Measurements from ENCODE around the gene ARHGAP27. TPM values are rescaled to one million over a fixed set of nuclear protein-coding genes. Genes with fewer than 3 reads are reported as not detected.

ARHGAP27 gene
- total RNA-seq, 2 experiments from 2014 or later, result 55.5 to 56.8 TPM

- CTCF ChIA-PET (ENCODE audit: unreplicated experiment), result no interaction called here
- TF ChIP-seq CTCF (conservative IDR thresholded peaks at IDR 0.05; ENCODE audit: low read length) (no peak), EZH2phosphoT487 (IDR thresholded peaks at IDR 0.05; ENCODE audit: borderline replicate concordance, low read depth, low read length) (no peak)
- DNase-seq (ENCODE audit: low spot score), result no peak
- no TSS peak for BruUV-seq (replicated peaks)
- intact Hi-C loops (cut with micrococcal nuclease; ENCODE audit: unreplicated experiment), result no loop called here
- no peaks in the 10 kb centered on the region for H3K79me2 ChIP-seq (ENCODE audit: insufficient read depth, low read depth, low read length)
- POLR2A ChIA-PET, result interaction anchor here (0.7 kb wide), 1 partner anchor 56 kb away, joined by 3 read pairs; no protein-coding TSS in a partner anchor
- no peaks in the 10 kb centered on the region for H4K20me1 ChIP-seq (ENCODE audit: insufficient read depth, low read length)
- no peak overlapping the region for H3K4me2 ChIP-seq (ENCODE audit: low read length)
- H3K36me3 ChIP-seq (ENCODE audit: insufficient read depth, low read length), result no peaks in the 10 kb centered on the region
- peaks cover 8% of the 10 kb centered on the region for H3K4me1 ChIP-seq (ENCODE audit: insufficient read depth, low read length, poor library complexity, severe bottlenecking)
- no peaks in the 10 kb centered on the region for H3K9me3 ChIP-seq (ENCODE audit: low read length)
- H3K4me3 ChIP-seq (ENCODE audit: low read depth, low read length, poor library complexity, severe bottlenecking), result no peak overlapping the region
- H3K9me2 ChIP-seq (ENCODE audit: insufficient read depth, low read length), result no peaks in the 10 kb centered on the region
- no peak overlapping the region for H3K27ac ChIP-seq (ENCODE audit: low read depth, low read length, poor library complexity, severe bottlenecking)
- H2AFZ ChIP-seq (ENCODE audit: low read length), result no peak overlapping the region
These were observed 43.9 kb downstream of the ARHGAP27 start for GRCh38 chr17:45388604-45389325.

- no peaks in the 10 kb centered on the region for H3K79me2 ChIP-seq (ENCODE audit: insufficient read depth, low read depth, low read length)
- ChIA-PET POLR2A (interaction anchor here (0.7 kb wide), 1 partner anchor 89 kb away, joined by 3 read pairs; no protein-coding TSS in a partner anchor), CTCF (ENCODE audit: unreplicated experiment) (no interaction called here)
- H3K4me3 ChIP-seq (ENCODE audit: low read depth, low read length, poor library complexity, severe bottlenecking), result no peak overlapping the region
- no peak overlapping the region for H3K4me2 ChIP-seq (ENCODE audit: low read length)
- no peaks in the 10 kb centered on the region for H3K9me2 ChIP-seq (ENCODE audit: insufficient read depth, low read length)
- no peaks in the 10 kb centered on the region for H3K9me3 ChIP-seq (ENCODE audit: low read length)
- TF ChIP-seq EZH2phosphoT487 (IDR thresholded peaks at IDR 0.05; ENCODE audit: borderline replicate concordance, low read depth, low read length), result no peak
- no peak for TF ChIP-seq CTCF (conservative IDR thresholded peaks at IDR 0.05; ENCODE audit: low read length)
- DNase-seq (ENCODE audit: low spot score), result no peak
- H3K27ac ChIP-seq (ENCODE audit: low read depth, low read length, poor library complexity, severe bottlenecking), result no peak overlapping the region
- no TSS peak for BruUV-seq (replicated peaks)
- H2AFZ ChIP-seq (ENCODE audit: low read length), result no peak overlapping the region
- H4K20me1 ChIP-seq (ENCODE audit: insufficient read depth, low read length), result no peaks in the 10 kb centered on the region
- intact Hi-C loops (cut with micrococcal nuclease; ENCODE audit: unreplicated experiment), result no loop called here
- H3K4me1 ChIP-seq (ENCODE audit: insufficient read depth, low read length, poor library complexity, severe bottlenecking), result peaks cover 8% of the 10 kb centered on the region
- H3K36me3 ChIP-seq (ENCODE audit: insufficient read depth, low read length), result no peaks in the 10 kb centered on the region
These were observed 44.9 kb downstream of the ARHGAP27 start for GRCh38 chr17:45387739-45388138.

- H3K9me2 ChIP-seq (ENCODE audit: insufficient read depth, low read length), result no peaks in the 10 kb centered on the region
- no peak for DNase-seq (ENCODE audit: low spot score)
- H3K4me3 ChIP-seq (ENCODE audit: low read depth, low read length, poor library complexity, severe bottlenecking), result no peak overlapping the region
- H3K4me2 ChIP-seq (ENCODE audit: low read length), result no peak overlapping the region
- no peaks in the 10 kb centered on the region for H3K36me3 ChIP-seq (ENCODE audit: insufficient read depth, low read length)
- peaks cover 8% of the 10 kb centered on the region for H3K4me1 ChIP-seq (ENCODE audit: insufficient read depth, low read length, poor library complexity, severe bottlenecking)
- BruUV-seq (replicated peaks), result no TSS peak
- no peaks in the 10 kb centered on the region for H4K20me1 ChIP-seq (ENCODE audit: insufficient read depth, low read length)
- H3K79me2 ChIP-seq (ENCODE audit: insufficient read depth, low read depth, low read length), result no peaks in the 10 kb centered on the region
- POLR2A ChIA-PET, result no interaction called here
- no peak overlapping the region for H2AFZ ChIP-seq (ENCODE audit: low read length)
- H3K9me3 ChIP-seq (ENCODE audit: low read length), result no peaks in the 10 kb centered on the region
- H3K27ac ChIP-seq (ENCODE audit: low read depth, low read length, poor library complexity, severe bottlenecking), result no peak overlapping the region
- no peak for TF ChIP-seq CTCF (conservative IDR thresholded peaks at IDR 0.05; ENCODE audit: low read length)
- TF ChIP-seq EZH2phosphoT487 (IDR thresholded peaks at IDR 0.05; ENCODE audit: borderline replicate concordance, low read depth, low read length), result no peak
- intact Hi-C loops (cut with micrococcal nuclease; ENCODE audit: unreplicated experiment), result no loop called here
- CTCF ChIA-PET (ENCODE audit: unreplicated experiment), result interaction anchor here (1.2 kb wide), 2 partner anchors 74 to 109 kb away, joined by 4 to 11 read pairs; no protein-coding TSS in a partner anchor
These were observed 46.5 kb downstream of the ARHGAP27 start for GRCh38 chr17:45386178-45386577.

All from OCI-LY7 (cell line).